ENCODE data around the gene ADAMTS6.

The ADAMTS6 gene

GRCh38 chr5:65133477-65134110, 348.1 kb downstream of the ADAMTS6 start:
- no peak for FAIRE-seq

GRCh38 chr5:65132386-65132785, 349.3 kb downstream of the ADAMTS6 start:
- no peak for FAIRE-seq

- FAIRE-seq, result no peak
Measured at GRCh38 chr5:65128226-65128625, 353.5 kb downstream of the ADAMTS6 start.

GRCh38 chr5:65127161-65127901, 354.4 kb downstream of the ADAMTS6 start:
- no peak for FAIRE-seq

GRCh38 chr5:65126542-65127069, 355.1 kb downstream of the ADAMTS6 start:
- no peak for FAIRE-seq

GRCh38 chr5:65125591-65126541, 355.9 kb downstream of the ADAMTS6 start:
- FAIRE-seq, result no peak

GRCh38 chr5:65121880-65122436, 359.8 kb downstream of the ADAMTS6 start:
- FAIRE-seq, result no peak

GRCh38 chr5:65120371-65120967, 361.3 kb downstream of the ADAMTS6 start:
- no peak for FAIRE-seq

- FAIRE-seq, result no peak
Measured at GRCh38 chr5:65117525-65117924, 364.2 kb downstream of the ADAMTS6 start.

GRCh38 chr5:65113771-65114170, 367.9 kb downstream of the ADAMTS6 start:
- no peak for FAIRE-seq

- FAIRE-seq, result no peak
Measured at GRCh38 chr5:65111961-65112658, 369.6 kb downstream of the ADAMTS6 start.

- no peak for FAIRE-seq
Measured at GRCh38 chr5:65108786-65109743, 372.7 kb downstream of the ADAMTS6 start.

GRCh38 chr5:65105301-65105700, 376.4 kb downstream of the ADAMTS6 start:
- no peak for FAIRE-seq

GRCh38 chr5:65104831-65105230, 376.9 kb downstream of the ADAMTS6 start:
- FAIRE-seq, result no peak

GRCh38 chr5:65103756-65104440, 377.8 kb downstream of the ADAMTS6 start:
- no peak for FAIRE-seq

GRCh38 chr5:65102976-65103711, 378.6 kb downstream of the ADAMTS6 start:
- FAIRE-seq, result no peak

- no peak for FAIRE-seq
Measured at GRCh38 chr5:65102371-65102975, 379.2 kb downstream of the ADAMTS6 start.

- FAIRE-seq, result no peak
Measured at GRCh38 chr5:65101632-65102100, 380.1 kb downstream of the ADAMTS6 start.

Data from colon (tissue), 2 donors.